ENCODE measurements around the gene LGALS14. TPM values are rescaled to one million over a fixed set of nuclear protein-coding genes. Genes with fewer than 3 reads are reported as not detected.
A peak's percentile ranks its signal among the peaks of the same experiment; 100 is the strongest.

The LGALS14 gene
- total RNA-seq, 4 donors from 2014 or later: not detected

- Histone ChIP-seq H3K4me1 (no peaks in the 10 kb centered on the region), H3K36me3 (no peaks in the 10 kb centered on the region), H3K27ac (no peak overlapping the region), H3K4me3 (replicated peaks in 1 of 3) (no peak overlapping the region), H3K9me3 (no peaks in the 10 kb centered on the region), H3K27me3 (no peaks in the 10 kb centered on the region)
- 73 to 79% methylated on average over 10 of the region's 10 CpGs for WGBS, 2 donors
- TF ChIP-seq POLR2A (IDR thresholded peaks at IDR 0.05) (no peak), CTCF (IDR thresholded peaks at IDR 0.05) (no peak)
- intact Hi-C loops (cut with DNase I): no loop called here
- no peak for DNase-seq
Observed at GRCh38 chr19:39727070-39727800, 23.0 kb downstream of the LGALS14 start.

GRCh38 chr19:39728040-39728439 is 23.8 kb downstream of the LGALS14 start:
- H3K4me3 ChIP-seq (replicated peaks in 1 of 3): no peak overlapping the region
- no peaks in the 10 kb centered on the region for H3K9me3 ChIP-seq
- no peak for DNase-seq
- no peak overlapping the region for H3K27ac ChIP-seq
- no peaks in the 10 kb centered on the region for H3K36me3 ChIP-seq
- no peaks in the 10 kb centered on the region for H3K4me1 ChIP-seq
- H3K27me3 ChIP-seq: no peaks in the 10 kb centered on the region
- WGBS, 2 donors: 90 to 91% methylated on average over 5 to 6 of the region's 6 CpGs
- intact Hi-C loops (cut with DNase I): no loop called here
- TF ChIP-seq POLR2A (IDR thresholded peaks at IDR 0.05) (no peak), CTCF (IDR thresholded peaks at IDR 0.05) (no peak)

GRCh38 chr19:39729594-39729993 is 25.3 kb downstream of the LGALS14 start:
- Histone ChIP-seq H3K4me3 (replicated peaks in 1 of 3) (no peak overlapping the region), H3K36me3 (no peaks in the 10 kb centered on the region), H3K4me1 (no peaks in the 10 kb centered on the region), H3K9me3 (no peaks in the 10 kb centered on the region), H3K27me3 (no peaks in the 10 kb centered on the region), H3K27ac (no peak overlapping the region)
- no peak for DNase-seq
- intact Hi-C loops (cut with DNase I): no loop called here
- no peak for TF ChIP-seq POLR2A (IDR thresholded peaks at IDR 0.05)
- TF ChIP-seq CTCF (IDR thresholded peaks at IDR 0.05): no peak
- 69 to 75% methylated on average over 4 of the region's 4 CpGs for WGBS, 2 donors

GRCh38 chr19:39731685-39732084 is 27.4 kb downstream of the LGALS14 start:
- Histone ChIP-seq H3K27me3 (no peaks in the 10 kb centered on the region), H3K9me3 (no peaks in the 10 kb centered on the region), H3K27ac (no peak overlapping the region), H3K4me3 (replicated peaks in 1 of 3) (no peak overlapping the region), H3K4me1 (no peaks in the 10 kb centered on the region), H3K36me3 (no peaks in the 10 kb centered on the region)
- peak in 1 of 2 donors; percentile 10 for DNase-seq
- TF ChIP-seq CTCF (IDR thresholded peaks at IDR 0.05): no peak
- no peak for TF ChIP-seq POLR2A (IDR thresholded peaks at IDR 0.05)
- intact Hi-C loops (cut with DNase I): no loop called here
- WGBS, 2 donors: 69 to 80% methylated on average over 1 of the region's 1 CpG

- no peak overlapping the region for H3K4me3 ChIP-seq (replicated peaks in 1 of 3)
- no peaks in the 10 kb centered on the region for H3K4me1 ChIP-seq
- TF ChIP-seq POLR2A (IDR thresholded peaks at IDR 0.05): no peak
- no peak for TF ChIP-seq CTCF (IDR thresholded peaks at IDR 0.05)
- H3K27ac ChIP-seq: no peak overlapping the region
- no peaks in the 10 kb centered on the region for H3K36me3 ChIP-seq
- H3K27me3 ChIP-seq: no peaks in the 10 kb centered on the region
- H3K9me3 ChIP-seq: no peaks in the 10 kb centered on the region
- 82 to 94% methylated on average over 2 of the region's 2 CpGs for WGBS, 2 donors
- intact Hi-C loops (cut with DNase I): no loop called here
- DNase-seq: no peak
Observed at GRCh38 chr19:39733841-39734240, 29.6 kb downstream of the LGALS14 start.
